Stimulated activated CD4-positive, alpha-beta T cell treated with anti-CD3 and anti-CD28 coated beads, TNF-alpha, amount 100 ng/mL, for 4 hours (primary cell): Measurements from ENCODE around the gene PLD4.

Experiments used
- DNase-seq, 3 experiments: peaks; one replicate each; pipeline ENCODE4 v3.0.0-alpha.2; 2020; ENCODE audit warnings: low read depth in 3 of 3

The PLD4 gene

GRCh38 chr14:104975481-104976197, 51.0 kb downstream of the PLD4 start:
- DNase-seq = no peak

GRCh38 chr14:104976198-104977007, 51.7 kb downstream of the PLD4 start:
- DNase-seq = peak; percentile 71 to 81 (median 80)

GRCh38 chr14:104977008-104977680, 52.5 kb downstream of the PLD4 start:
- no peak for DNase-seq

GRCh38 chr14:104977681-104978653, 53.3 kb downstream of the PLD4 start, which contains the start of gene AHNAK2:
AHNAK2 (minus strand) TSS chr14:104978374; CDS start chr14:104978237, 137 bp downstream.
- no peak for DNase-seq

- no peak for DNase-seq
Measured at GRCh38 chr14:104978746-104979691, 54.3 kb downstream of the PLD4 start.

- no peak for DNase-seq
Measured at GRCh38 chr14:104979758-104980610, 55.3 kb downstream of the PLD4 start.

GRCh38 chr14:104980611-104981531, 56.2 kb downstream of the PLD4 start:
- DNase-seq = no peak

GRCh38 chr14:104981699-104982541, 57.2 kb downstream of the PLD4 start:
- no peak for DNase-seq

- DNase-seq = no peak
Measured at GRCh38 chr14:104982548-104983230, 58.0 kb downstream of the PLD4 start.
